Activated naive CD4-positive, alpha-beta T cell treated with anti-CD3 and anti-CD28 coated beads, Interleukin-2, amount 50 U/mL, for 72 hours (primary cell): ENCODE results near the gene FAM110C. TPM values are rescaled to one million over a fixed set of nuclear protein-coding genes. Genes with fewer than 3 reads are reported as not detected.
"Not testable (repeated sequence)": the region's sequence is repeated elsewhere in the genome, so short reads cannot be mapped to it uniquely, and the experiment has no call there.

ENCODE experiments used
- ATAC-seq, 2 donors: fragments of 150-1000 bp; cut with Tn5 transposase; 2 replicates each; pipeline ENCODE4 v1.10.0; 2021; ENCODE audit warnings: mild to moderate bottlenecking in 2 of 2, moderate library complexity in 2 of 2
- DNase-seq, 2 donors: peaks; one replicate each; pipeline ENCODE4 v3.0.0; 2021 to 2022; ENCODE audit warnings: low spot score in 2 of 2
- H3K27ac Mint-ChIP-seq, 2 donors: one replicate each; pipeline ENCODE4 v1.8.0; 2022; ENCODE audit warnings: mild to moderate bottlenecking in 2 of 2, mixed read lengths in 2 of 2
- H3K36me3 Mint-ChIP-seq, 2 donors: one replicate each; pipeline ENCODE4 v1.8.0; 2022; ENCODE audit warnings: mixed read lengths in 2 of 2
- H3K9me3 Mint-ChIP-seq, 2 donors: one replicate each; pipeline ENCODE4 v1.8.0; 2022; ENCODE audit warnings: mixed read lengths in 2 of 2
- total RNA-seq, 2 donors: library from RNA; stranded (reverse); gene quantifications; one replicate each; pipeline ENCODE4 v1.2.3, GENCODE V29; 2022

FAM110C gene
- total RNA-seq, 2 donors from 2014 or later: 0.48 to 2.1 TPM

DNA sequence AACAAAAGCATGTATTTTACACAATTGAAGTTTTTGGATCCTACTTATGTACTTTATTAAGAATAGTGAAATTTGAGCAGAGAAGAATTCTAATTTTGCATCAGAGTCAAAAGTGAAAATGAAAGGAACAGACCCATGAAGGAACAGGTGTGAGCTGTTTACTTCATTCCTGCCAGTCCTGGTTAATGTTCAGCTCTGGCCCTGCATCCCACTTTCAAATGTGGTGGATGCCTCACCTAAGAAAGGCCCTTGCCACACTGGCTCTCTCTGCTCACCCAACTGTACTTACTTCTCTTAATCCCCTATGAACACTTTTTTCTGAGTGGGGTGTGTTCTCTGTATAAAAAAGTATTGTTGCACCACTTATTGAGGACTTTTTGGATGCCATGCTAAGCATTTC lies 22.2 kb downstream of the FAM110C start:
- H3K27ac Mint-ChIP-seq: no peak overlapping the region
- DNase-seq (no peak), ATAC-seq (peak; percentile 34 to 37)
- peaks cover 0 to 18% of the 10 kb centered on the region in 2 donors for H3K9me3 Mint-ChIP-seq
- peaks cover 0 to 15% of the 10 kb centered on the region in 2 donors for H3K36me3 Mint-ChIP-seq

- Mint-ChIP-seq H3K9me3 (peaks cover 0 to 16% of the 10 kb centered on the region in 2 donors), H3K36me3 (peaks cover 0 to 15% of the 10 kb centered on the region in 2 donors), H3K27ac (no peak overlapping the region)
- DNase-seq (no peak), ATAC-seq (no peak)
These were observed 23.0 kb downstream of the FAM110C start for GRCh38 chr2:23283-23682.

DNA sequence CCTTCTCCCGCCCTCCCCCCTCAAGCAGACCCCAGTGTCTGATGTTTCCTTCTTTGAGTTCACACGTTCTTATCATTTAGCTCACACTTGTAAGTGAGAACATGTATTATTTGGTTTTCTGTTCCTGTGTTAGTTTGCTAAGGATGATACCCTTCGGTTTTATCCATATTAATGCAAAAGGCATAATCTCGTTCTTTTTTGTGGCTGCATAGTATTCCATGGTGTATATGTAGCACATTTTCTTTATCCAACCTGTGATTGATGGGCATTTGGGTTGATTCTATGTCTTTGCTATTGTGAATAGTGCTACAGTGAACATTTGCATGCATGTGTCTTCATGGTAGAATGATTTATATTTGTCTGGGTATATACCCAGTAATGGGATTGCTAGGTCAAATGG lies 24.1 kb downstream of the FAM110C start:
- H3K27ac Mint-ChIP-seq, H3K9me3 Mint-ChIP-seq, H3K36me3 Mint-ChIP-seq: not testable (repeated sequence)

GRCh38 chr2:20259-20658 lies 26.0 kb downstream of the FAM110C start:
- not testable (repeated sequence) for DNase-seq, H3K36me3 Mint-ChIP-seq, ATAC-seq, H3K9me3 Mint-ChIP-seq, H3K27ac Mint-ChIP-seq

More for the DNA sequence above, 24.1 kb downstream of the FAM110C start:
- ATAC-seq, DNase-seq: not testable (repeated sequence)

DNA sequence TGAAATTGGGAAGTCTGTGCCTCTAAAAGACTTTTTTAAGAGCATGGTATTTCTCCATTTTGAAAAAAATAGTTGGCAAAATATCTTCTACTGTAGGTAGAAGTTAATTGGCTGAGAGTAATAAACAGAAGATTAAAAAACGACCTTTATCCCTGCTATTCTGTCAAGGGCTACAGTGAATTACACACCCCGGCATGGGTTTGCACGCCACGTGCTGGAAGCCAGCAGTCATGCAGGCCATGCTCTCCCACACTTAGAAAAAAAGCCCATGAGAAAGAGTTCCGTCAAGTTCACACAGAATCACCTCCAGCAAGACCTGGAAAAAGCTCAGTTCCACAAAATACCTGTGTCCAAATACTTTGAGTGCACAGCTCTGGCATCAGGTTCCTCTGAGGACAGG lies 26.8 kb downstream of the FAM110C start:
- H3K9me3 Mint-ChIP-seq: peaks cover 0 to 10% of the 10 kb centered on the region in 2 donors
- no peak for DNase-seq
- peaks cover 0 to 8% of the 10 kb centered on the region in 2 donors for H3K36me3 Mint-ChIP-seq
- no peak overlapping the region for H3K27ac Mint-ChIP-seq
- no peak for ATAC-seq

- Mint-ChIP-seq H3K9me3 (peaks cover 0 to 10% of the 10 kb centered on the region in 2 donors), H3K36me3 (peaks cover 0 to 8% of the 10 kb centered on the region in 2 donors), H3K27ac (peak overlapping the region in 1 of 2 donors; percentile 44)
- ATAC-seq (no peak), DNase-seq (no peak)
These were observed 27.7 kb downstream of the FAM110C start for GRCh38 chr2:18402-19271.

DNA sequence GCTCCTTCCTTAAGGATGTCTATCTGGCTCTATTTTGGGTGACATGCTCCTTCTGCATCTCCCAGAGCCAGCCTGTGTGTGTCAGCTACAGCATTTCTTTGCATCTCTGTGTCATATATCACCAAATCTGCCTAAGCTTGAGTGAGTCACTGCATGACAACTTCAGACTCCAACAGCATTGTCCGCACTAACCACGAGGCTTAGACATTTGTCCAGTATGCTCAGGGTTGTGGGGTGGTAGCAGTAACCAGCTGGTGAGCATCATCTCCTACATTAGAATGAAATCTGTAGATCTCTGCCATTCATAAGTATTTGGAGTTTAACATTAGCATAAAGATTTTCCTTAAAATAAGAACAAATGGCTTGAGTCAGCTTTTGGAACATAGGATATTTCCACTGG lies 30.4 kb downstream of the FAM110C start:
- H3K36me3 Mint-ChIP-seq, ATAC-seq, H3K27ac Mint-ChIP-seq, H3K9me3 Mint-ChIP-seq, DNase-seq: not testable (repeated sequence)

GRCh38 chr2:11248-11941 lies 34.9 kb downstream of the FAM110C start:
- Mint-ChIP-seq H3K9me3 (peaks cover 0 to 6% of the 10 kb centered on the region in 2 donors), H3K36me3 (no peaks in the 10 kb centered on the region), H3K27ac (peak overlapping the region in 1 of 2 donors; percentile 60)
- ATAC-seq (peak; percentile 87 to 92), DNase-seq (peak; percentile 80 to 86)

GRCh38 chr2:10222-10875 lies 36.0 kb downstream of the FAM110C start:
- Mint-ChIP-seq H3K27ac (no peak overlapping the region), H3K9me3 (peaks cover 0 to 6% of the 10 kb centered on the region in 2 donors), H3K36me3 (no peaks in the 10 kb centered on the region)
- ATAC-seq (no peak), DNase-seq (no peak)

Other genes with a start within 250 kb of the FAM110C start
- gene SH3YL1, start 217.5 kb upstream of the FAM110C start, total RNA-seq: 10 to 100 TPM; 16.5 to 22.6 TPM
- 100 to 1,000 TPM; 129 to 130 TPM for gene ACP1, start 218.4 kb upstream of the FAM110C start, total RNA-seq
- gene ALKAL2, start 241.6 kb upstream of the FAM110C start, total RNA-seq: under 1 TPM in 1 of 2 donors, not detected in 1; 0.95 TPM